DMS53 (cell line): ENCODE data around the gene RHBG.
"Not testable (repeated sequence)": the region's sequence is repeated elsewhere in the genome, so short reads cannot be mapped to it uniquely, and the experiment has no call there.

ENCODE experiments used
- DNase-seq: peaks from one replicate; lab custom pipeline; 2025; lab: John Stamatoyannopoulos, UW

RHBG gene, protein sequence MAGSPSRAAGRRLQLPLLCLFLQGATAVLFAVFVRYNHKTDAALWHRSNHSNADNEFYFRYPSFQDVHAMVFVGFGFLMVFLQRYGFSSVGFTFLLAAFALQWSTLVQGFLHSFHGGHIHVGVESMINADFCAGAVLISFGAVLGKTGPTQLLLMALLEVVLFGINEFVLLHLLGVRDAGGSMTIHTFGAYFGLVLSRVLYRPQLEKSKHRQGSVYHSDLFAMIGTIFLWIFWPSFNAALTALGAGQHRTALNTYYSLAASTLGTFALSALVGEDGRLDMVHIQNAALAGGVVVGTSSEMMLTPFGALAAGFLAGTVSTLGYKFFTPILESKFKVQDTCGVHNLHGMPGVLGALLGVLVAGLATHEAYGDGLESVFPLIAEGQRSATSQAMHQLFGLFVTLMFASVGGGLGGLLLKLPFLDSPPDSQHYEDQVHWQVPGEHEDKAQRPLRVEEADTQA

DNA sequence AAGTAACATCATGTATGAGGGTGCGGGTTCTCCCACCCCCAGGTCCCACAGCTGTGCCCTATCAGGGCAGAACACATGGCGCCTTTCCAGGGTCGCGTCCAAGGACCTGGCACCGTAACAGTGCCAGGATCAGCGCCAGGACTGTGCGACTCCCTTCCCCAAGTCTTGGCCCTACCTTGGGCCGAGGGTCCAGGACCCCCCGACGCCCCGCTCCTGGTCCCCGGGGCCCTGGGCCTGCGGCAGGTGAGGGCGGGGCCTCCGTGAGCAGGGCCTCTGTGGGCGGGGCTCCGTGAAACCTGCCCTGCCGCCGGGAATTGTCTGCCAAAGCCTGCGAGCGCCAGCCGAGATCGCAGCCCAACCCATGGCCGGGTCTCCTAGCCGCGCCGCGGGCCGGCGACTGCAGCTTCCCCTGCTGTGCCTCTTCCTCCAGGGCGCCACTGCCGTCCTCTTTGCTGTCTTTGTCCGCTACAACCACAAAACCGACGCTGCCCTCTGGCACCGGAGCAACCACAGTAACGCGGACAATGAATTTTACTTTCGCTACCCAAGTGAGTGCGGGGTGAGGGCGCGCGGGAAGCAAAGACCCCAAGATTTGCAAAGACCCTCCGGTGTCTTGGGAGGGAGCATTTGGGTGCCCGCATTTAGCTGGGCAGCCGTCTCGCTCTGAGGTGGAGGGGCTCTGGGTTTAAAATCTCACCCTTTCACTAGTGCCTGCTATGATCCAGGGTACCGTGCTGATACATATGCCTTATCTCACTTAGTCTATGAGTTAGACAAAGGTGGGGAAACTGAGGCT, at the start of gene RHBG:
Gene RHBG, plus strand, starts transcription at position 323 of the 796 bp plus-strand sequence. Its CDS starts 39 bp downstream, at position 362.
- peak; percentile 86 for DNase-seq

DNA sequence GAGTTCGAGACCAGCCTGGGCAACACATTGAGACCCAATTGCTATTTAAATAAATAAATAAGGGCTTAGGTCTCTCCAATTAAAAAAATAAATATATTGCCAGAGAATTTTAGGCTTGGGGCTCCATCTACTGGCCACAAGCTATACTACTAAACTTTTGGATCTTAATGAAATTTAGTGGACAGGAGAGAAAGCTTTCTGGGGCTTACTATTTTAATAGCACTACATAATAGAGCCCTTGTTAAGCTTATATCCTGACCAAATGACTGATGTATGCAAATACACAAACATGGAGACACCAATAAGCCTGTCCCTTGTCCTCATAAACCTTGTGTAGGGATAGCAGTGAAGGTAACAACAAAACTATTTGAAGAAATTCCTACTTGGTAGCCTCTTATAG, 49.3 kb upstream of the RHBG start:
- peak; percentile 54 for DNase-seq

DNA sequence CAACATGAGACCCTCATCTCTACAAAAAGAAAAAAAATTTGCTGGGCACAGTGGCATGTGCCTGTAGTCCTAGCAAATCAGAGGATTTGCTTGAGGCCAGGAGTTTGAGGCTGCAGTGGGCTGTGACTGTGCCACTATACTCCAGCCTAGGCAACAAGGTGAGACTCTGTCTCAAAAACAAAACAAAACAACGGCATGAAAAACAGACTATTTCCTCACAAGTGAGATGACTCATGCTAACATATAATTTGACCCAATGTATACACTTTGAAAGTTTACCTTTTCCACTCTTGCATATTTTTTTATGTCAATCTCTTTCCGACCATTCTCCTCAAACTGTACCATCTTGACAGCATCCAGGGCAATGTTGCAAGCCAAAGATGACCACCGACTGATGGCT, 48.5 kb upstream of the RHBG start:
- peak; percentile 67 for DNase-seq

DNA sequence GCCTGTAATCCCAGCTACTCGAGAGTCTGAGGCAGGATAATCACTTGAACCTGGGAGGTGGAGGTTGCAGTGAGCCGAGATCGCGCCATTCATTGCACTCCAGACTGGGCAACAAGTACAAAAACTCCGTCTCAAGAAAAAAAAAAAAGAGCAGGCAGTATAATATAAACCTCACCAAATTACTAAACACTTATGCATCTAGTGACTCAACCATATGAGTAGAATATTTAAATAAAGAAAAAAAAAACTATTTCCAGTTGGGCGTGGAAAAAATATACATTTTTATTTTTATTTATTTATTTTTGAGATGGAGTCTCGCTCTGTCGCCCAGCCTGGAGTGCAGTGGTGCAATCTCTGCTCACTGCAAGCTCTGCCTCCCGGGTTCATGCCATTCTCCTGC, 45.8 kb upstream of the RHBG start:
- not testable (repeated sequence) for DNase-seq

DNA sequence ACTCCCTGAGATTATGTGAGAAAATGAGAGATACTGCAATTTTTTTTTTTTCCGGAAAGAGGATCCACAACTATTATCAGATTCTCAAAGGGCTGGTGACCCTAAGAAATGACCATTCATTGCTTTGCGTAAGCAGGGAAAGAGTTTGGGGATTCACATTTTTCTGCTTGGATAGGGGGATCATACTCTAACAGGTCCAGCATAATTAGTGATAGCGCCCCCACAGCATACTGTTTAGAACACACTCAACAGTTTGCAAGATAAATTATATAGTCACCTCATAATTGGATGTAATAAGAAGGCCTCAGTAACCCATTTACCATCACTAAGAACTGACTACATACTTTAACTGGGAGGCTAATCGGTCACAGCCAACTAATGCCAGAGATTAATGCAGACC, 32.8 kb upstream of the RHBG start:
- DNase-seq: peak; percentile 19

DNA sequence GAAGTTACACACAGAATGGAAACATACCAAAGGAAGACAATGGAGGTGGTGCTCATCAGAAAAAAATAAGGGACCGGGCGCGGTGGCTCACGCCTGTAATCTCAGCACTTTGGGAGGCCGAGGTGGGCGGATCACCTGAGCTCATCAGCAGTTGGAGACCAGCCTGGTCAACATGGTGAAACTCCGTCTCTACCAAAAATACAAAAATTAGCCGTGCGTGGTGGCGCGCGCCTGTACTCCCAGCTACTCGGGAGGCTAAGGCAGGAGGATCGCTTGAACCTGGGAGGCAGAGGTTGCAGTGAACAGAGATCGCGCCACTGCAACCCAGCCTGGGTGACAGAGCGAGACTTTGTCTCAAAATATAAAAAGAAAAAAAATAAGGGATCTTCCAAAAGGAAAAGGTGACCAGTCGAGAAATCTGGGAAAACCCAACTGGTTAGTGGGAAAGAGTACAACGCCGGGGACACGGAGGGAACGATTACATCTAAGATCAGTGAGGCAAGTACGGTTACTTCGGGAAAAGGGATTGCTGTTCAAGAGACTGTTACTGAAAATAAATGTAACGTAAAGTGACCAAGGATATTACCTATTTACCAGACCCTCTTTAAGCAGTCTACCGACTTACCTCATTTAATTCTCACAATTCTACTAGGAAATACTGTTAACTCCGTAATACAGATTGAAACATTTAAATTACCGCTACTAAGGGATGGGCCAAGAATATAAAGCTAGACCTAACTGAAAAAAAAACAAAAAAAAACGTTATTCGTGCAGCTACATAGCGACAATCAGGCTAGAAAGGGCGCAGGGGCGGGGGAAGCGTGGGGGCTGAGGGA, 31.7 kb upstream of the RHBG start:
- DNase-seq: peak; percentile 26

DNA sequence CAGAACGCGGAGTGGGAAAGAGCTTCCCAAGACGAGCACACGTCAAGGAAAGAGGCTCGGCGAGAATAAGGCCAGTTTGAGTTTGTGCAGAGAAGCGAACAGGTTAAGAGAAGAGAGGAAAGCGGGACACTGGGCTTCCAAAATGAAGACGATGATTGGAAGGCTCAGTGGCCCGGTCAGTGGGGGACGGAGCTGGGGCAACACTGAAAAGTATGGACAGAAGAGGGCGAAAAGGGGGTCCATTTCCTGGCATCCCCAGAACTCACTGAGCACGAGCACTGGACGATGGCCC, 31.2 kb upstream of the RHBG start:
- DNase-seq: no peak

DNA sequence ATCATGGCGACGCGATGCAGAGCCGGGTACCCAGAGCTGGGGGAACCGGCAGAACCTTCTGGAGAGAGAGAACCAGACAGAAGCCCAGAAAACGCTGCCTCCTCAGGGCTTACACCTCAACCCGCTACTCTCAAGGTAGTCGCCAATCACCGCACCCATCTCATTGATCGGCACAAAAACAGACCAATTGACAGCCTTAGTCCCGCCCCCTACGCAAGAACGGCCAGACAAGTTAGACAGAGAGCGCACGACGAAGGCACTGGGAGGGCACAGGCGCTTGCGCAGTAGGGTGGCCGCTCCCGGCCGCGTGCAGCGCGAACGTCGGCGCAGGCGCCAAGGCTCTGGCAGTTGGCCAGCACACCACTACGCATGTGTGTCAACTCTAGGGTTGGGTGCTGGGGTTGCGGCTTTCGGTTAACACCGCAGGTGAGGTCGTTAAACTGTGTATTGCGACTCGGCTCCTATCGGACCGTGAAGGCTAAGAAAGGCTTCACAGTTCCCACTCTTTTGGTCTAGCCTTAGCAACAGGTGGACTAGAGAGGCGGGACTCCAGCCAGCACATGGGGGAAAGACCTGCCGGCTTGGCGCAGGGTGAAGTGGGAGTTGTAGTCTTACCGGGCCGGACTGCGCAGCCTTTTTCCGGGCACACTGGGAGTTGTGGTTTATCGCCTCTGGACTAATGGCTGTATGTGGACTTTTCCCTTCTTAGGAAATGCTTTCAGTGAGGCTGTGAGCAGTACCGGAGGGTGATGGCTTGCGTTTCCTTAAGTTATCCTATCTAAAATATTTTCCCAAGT, 30.6 kb upstream of the RHBG start, which contains the start of the genes CCT3 and TSACC:
Gene CCT3, minus strand, starts transcription at position 113 of the 797 bp plus-strand sequence. Its CDS starts 108 bp downstream, at position 5.
Gene TSACC, plus strand, starts transcription at position 347 of the 797 bp plus-strand sequence. CDS start 1,232 bp downstream, outside the sequence.
- DNase-seq: peak; percentile 100

DNA sequence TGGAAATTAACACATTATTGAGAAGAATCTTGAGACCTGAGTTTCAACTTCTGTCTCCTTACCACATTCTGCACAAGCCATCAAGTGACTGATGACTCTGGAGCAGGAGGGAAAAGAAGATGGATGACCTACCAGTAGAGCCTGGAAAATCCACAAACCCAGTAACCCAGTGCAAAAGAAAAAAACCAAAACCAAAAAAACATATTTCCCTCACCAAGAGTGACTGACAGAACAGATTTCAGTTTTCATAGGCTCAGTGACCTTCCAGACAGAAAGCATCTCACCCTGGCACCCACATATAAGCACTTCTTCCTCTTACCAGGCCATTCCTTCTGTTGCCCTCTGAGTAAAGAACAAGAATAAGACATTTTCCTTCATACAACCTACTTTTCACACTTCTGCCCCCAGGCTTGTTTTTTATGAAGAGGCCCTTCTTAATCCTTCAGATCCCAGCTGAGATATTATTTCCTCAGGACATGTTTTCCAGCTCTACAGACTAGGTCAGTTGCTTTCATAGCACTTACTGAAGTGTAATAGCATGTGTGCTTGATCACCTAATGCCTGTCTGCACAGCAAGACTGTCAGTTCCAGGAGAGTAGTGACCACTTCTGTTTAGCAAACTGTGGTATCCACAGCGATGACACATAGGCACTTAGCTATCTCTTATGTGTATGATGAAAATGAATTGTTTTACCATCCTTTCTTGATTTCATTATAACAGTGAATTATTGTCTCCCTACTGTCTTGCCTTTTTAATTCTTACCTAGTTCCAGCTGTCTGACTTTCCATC, 26.6 kb upstream of the RHBG start:
- peak; percentile 61 for DNase-seq

DNA sequence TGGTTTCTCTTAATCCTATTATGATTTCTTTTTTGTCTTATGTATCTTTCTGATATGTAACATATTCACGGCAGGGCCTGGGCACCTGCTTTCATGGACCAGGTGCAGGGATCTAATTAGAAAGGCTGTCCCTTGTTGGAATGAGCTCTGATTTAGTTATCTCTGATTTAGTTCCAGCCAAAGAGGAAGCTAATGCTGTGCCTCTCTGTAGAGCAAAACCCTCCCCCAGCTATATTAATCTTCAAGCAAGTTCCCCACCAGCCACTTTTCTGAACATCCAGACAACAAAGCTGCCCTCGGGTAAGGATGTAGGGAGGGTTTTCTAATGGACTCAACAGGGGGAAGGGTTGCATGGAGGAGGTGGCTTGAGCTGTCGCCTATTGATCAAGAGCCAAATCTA, 24.6 kb upstream of the RHBG start:
- DNase-seq: no peak

DNA sequence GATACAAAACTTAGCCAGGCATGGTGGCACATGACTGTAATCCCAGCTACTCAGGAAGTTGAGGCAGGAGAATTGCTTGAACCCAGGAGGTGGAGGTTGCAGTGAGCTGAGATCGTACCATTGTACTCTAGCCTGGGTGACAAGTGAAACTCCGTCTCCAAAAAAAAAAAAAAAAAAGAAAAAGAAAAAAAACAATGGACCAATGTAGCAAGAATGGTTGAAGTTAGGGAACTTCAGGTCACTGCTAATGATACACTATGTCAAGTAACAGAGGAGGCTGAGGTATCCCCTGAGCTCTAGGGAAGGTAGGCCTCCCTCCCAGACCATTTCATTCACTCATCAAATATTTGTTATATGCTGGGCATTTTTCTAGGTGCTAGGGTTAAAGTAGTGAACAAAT, 23.0 kb upstream of the RHBG start:
- DNase-seq: not testable (repeated sequence)

DNA sequence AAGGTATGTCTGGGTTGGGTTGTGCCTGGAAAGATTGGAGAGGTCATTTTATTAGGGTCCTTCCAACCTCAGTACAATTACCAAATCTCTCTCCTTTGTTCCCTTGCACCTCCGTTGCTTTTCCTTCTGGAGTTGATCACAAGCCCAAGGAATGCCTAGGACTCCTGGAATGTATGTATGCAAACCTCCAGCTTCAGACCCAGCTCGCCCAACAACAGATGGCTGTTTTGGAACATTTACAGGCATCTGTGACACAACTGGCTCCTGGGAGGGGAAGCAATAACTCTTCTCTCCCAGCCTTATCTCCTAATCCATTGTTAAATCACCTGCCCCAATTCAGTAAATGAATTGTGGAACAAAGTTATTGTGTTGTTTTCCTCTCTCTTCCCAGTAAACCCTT, 22.4 kb upstream of the RHBG start:
- no peak for DNase-seq

DNA sequence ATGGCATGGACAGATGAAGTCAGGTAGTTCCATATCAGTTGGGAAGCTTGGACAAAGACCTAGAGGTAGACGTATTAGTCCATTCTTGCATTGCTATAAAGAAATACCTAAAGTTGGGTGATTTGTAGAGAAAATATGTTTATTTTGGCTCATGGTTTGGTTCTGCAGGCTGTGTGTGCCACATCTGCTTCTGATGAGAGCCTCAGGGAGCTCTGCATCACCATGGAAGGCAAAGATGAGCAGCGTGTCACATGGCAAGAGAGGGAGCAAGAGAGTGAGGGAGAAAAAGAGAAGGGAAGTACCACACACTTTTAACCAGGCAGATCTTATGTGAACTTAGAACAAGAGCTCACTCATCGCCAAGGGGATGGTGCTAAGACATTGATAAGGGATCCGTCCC, 21.7 kb upstream of the RHBG start:
- DNase-seq: no peak

DNA sequence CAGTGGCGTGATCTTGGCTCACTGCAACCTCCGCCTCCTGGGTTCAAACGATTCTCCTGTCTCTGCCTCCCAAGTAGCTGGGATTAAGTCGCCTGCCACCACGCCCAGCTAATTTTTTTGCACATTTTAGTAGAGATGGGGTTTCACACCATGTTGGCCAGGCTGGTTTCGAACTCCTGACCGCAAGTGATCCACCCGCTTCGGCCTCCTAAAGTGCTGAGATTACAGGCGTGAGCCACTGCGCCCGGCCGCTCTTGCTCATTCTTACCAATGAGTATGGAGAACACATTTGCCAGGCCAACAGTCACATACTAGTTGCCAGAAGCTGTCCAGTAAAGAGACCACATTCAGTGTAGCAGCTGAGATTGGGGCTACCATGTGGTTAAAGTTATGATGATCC, 16.5 kb upstream of the RHBG start:
- not testable (repeated sequence) for DNase-seq

DNA sequence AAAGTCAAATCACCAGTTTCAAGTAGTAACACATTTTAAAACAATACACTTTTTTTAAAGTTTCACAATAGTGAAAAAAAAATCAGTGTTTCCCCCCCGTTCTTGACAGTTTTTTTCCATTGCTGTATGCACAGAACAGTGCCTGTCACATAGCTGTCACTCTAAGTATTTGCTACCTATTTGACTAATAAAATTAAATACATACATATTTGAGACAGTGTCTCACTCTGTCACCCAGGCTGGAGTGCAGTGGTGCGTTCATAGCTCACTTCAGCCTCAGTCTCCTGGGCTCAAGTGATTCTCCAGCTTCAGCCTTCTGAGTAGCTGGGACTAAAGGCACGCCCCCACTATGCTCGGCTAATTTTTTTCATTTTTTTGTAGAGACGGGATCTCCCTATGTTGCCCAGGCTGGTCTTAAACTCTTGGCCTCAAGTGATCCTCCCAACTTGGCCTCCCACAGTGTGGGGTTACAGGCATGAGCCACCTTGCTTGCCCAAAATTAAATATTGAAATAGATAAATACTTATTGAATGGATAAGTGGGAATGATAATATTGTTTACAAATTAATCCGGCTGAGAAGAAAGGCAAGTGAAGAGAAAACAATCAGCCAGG, 12.6 kb upstream of the RHBG start:
- peak; percentile 46 for DNase-seq

DNA sequence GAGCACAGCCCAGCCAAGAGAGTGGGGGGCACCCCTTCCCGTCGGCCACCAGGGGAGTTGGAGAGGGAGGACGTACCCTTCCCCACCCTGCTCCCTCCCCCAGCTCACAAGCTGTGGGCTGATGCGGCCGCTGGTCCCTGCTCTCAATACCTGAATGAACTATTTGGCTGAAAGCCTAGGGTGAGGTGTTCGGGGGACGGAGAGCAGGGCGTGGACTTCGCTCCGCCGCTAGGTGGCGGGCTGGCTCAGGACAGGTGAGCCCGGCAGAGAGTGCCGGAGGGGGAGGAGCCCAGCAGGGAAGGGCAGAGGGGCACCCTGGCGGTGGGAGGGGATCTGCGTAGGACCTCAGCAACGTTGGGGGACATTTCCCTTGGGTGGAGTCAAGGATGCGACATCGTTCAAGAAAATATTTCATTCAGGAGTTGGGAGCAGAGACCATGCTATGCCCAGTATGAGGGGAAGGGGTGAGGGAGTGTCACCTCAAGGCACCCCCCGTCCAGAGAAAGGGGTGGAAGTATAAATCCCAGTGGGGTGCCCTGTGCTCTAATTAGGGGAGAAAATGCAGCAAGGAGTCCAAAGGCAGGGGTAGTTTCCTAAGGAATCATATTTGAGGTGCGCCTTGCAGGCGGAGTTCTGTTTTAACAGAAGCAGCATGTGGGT, 12.0 kb upstream of the RHBG start:
- peak; percentile 92 for DNase-seq

DNA sequence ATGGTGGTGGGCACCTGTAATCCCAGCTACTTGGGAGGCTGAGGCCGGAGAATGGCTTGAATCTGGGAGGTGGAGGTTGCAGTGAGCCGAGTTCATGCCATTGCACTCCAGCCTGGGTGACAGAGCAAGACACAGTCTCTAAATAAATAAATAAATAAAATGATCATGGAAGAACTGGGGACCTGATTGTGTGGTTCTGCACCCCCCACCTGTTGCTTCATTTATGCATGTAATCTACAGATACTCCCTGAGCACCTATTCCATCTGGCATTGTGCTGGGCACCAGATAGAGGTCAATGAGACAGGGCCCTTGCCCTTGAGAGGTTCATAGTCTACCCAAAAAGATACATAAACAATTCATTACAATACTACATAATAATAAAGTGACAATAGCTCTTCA, 11.0 kb upstream of the RHBG start:
- DNase-seq: no peak

DNA sequence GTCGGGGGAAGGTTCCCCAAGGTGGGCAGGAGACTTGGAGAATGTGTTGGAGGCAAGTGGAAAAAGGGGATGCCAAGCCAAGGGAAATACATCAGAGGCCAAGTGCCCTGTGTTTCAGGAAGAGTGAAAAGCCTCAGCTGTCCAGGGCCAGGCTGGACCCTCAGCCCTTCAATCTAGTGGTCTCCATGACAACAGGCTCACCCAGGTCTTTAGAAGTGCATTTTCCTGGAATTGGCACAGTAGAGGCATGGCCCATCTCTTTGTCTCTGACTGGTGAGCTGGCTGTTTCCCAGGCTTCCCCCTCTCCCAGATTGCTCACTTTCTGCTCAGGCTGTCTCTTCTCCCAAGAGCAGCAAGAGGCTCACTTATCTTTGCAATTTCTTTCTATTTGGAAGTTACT, 10.4 kb upstream of the RHBG start:
- DNase-seq: no peak

DNA sequence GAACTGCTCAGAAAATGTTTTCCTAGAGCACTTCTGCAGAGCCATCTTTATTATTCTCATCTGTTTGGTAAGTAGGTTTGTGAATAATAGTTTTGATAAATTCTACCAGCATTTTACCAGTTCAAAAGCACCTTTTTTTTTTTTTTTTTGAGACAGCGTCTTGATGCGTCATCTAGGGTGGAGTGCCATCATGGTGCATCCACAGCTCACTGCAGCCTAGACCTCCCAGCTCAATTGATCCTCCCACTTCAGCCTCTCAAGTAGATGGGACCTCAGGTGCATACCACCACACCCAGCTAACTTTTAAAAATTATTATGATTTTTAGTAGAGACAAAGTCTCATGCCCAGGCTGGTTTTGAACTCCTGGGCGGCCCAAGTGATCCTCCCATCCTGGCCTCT, 9.8 kb upstream of the RHBG start:
- no peak for DNase-seq

DNA sequence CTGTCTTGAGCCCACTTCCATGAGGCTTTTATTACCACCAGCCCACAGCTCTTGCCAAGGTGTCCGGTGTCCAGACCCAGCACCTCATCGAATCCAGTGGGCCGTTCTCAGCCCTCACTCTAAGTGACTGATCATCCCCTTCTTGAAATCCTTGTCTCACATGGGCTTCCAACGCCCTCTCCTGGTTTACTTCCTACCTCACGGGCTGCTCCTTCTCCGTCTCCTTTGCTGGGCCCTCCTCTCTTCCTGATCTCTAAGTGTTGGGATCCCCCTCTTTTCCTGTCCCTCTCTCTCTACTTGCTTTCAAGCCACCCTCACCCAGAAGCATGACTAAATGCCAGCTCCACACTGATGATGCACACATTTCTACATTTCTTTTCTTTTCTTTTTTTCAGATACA, 9.0 kb upstream of the RHBG start:
- peak; percentile 28 for DNase-seq
